ENCODE measurements around the gene AP5S1. TPM values are rescaled to one million over a fixed set of nuclear protein-coding genes. Genes with fewer than 3 reads are reported as not detected.

The AP5S1 gene
- total and polyA plus RNA-seq, 9 of the 15 experiments (the other 6 are each of a cell fraction or from before 2014, with no cell fraction given), result 2.6 to 8.8 (median 4.4) TPM

DNA sequence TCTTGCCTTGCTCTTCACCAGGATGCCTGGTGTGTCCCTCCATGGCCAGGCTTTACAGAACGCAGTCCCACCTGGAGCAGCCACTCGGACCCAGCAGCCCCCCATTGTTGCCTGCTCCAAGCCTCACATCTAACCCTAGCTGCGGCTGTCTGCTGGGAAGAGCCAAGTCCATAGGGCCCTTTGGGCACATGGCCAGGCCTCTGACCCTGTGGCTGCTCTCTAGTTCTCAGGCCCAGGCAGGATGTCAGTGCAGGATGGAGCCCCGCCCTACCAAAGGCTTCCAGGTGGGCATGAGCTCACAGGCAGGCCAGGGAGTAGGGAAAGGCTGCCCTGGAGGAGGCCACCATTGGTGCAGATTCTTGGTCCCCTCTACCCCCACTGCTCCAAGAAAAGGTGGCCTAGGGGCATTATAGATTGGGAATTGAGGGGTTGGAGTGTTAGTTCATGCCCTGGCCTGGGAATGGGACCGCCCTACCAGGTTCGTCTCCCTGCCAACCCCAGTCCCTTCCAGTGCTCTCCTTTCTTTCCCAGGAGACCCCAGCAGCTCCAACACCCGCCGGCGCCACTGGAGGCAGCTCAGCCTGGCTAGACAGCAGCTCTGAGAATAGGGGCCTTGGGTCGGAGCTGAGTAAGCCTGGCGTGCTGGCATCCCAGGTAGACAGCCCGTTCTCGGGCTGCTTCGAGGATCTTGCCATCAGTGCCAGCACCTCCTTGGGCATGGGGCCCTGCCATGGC, 45.0 kb downstream of the AP5S1 start:
- peaks cover 2% of the 10 kb centered on the region for H3K9me1 ChIP-seq (ENCODE audit: control insufficient read depth, insufficient read depth, low read length)

More for the DNA sequence above, 45.0 kb downstream of the AP5S1 start:
- in situ Hi-C loops (cut with MboI), result no loop called here
- Histone ChIP-seq H3K79me2 (ENCODE audit: control insufficient read depth, insufficient read depth, low read length) (no peaks in the 10 kb centered on the region), H3K36me3 (ENCODE audit: control insufficient read depth, insufficient read depth, low read length) (peaks cover 63% of the 10 kb centered on the region), H3K9ac (ENCODE audit: insufficient read depth in 1 of 2, low read depth in 2 of 2, low read length in 2 of 2) (peak overlapping the region in 1 of 2 experiments; percentile 26; a peak in 1 of 4 replicates), H3K4me1 (replicated peaks in 1 of 2; ENCODE audit: control insufficient read depth in 2 of 2, insufficient read depth in 2 of 2, low read length in 2 of 2) (peaks cover 0 to 3% of the 10 kb centered on the region in 2 experiments; a peak in 2 of 5 replicates), H2AFZ (ENCODE audit: low read depth, low read length) (no peak overlapping the region), H3K27me3 (ENCODE audit: control insufficient read depth in 2 of 2, insufficient read depth in 2 of 2, low read length in 2 of 2) (no peaks in the 10 kb centered on the region; a peak in 1 of 5 replicates), H4K20me1 (replicated peaks; ENCODE audit: control insufficient read depth, insufficient read depth, low read length) (no peaks in the 10 kb centered on the region), H3K4me3 (no peak overlapping the region), H3K4me2 (ENCODE audit: insufficient read depth, low read length) (no peak overlapping the region), H3K27ac (ENCODE audit: extremely low read depth, low read depth, low read length) (no peak overlapping the region), H3K9me3 (replicated peaks; ENCODE audit: control insufficient read depth, insufficient read depth, low read depth, low read length) (peaks cover 4% of the 10 kb centered on the region; the same call in 1 of the 2 replicates)
- WGBS (ENCODE audit: insufficient coverage, low coverage, missing lambda C conversion rate), result 89% methylated on average over 10 of the region's 14 CpGs
- ATAC-seq (no peak), FAIRE-seq (no peak), DNase-seq (ENCODE audit: extremely low read depth in 1 of 4, low spot score in 3 of 4) (no peak)
- intact Hi-C loops (cut with micrococcal nuclease), result no loop called here
- ChIA-PET POLR2A (no interaction called here), CTCF (ENCODE audit: low intra/inter-chr PET ratio) (no interaction called here)
- no TSS peak for BruUV-seq (replicated peaks)
- TF ChIP-seq RBFOX2 (IDR thresholded peaks at IDR 0.05; ENCODE audit: low read depth, low read length) (0 out of 2 replicates have a peak, but pooled peaks have one; percentile 6), ZNF184 (CRISPR knock-in tag; IDR thresholded peaks at IDR 0.05) (no peak), PPARD (CRISPR knock-in tag; IDR thresholded peaks at IDR 0.05) (no peak)
- TF ChIP-seq, protein P1, sequence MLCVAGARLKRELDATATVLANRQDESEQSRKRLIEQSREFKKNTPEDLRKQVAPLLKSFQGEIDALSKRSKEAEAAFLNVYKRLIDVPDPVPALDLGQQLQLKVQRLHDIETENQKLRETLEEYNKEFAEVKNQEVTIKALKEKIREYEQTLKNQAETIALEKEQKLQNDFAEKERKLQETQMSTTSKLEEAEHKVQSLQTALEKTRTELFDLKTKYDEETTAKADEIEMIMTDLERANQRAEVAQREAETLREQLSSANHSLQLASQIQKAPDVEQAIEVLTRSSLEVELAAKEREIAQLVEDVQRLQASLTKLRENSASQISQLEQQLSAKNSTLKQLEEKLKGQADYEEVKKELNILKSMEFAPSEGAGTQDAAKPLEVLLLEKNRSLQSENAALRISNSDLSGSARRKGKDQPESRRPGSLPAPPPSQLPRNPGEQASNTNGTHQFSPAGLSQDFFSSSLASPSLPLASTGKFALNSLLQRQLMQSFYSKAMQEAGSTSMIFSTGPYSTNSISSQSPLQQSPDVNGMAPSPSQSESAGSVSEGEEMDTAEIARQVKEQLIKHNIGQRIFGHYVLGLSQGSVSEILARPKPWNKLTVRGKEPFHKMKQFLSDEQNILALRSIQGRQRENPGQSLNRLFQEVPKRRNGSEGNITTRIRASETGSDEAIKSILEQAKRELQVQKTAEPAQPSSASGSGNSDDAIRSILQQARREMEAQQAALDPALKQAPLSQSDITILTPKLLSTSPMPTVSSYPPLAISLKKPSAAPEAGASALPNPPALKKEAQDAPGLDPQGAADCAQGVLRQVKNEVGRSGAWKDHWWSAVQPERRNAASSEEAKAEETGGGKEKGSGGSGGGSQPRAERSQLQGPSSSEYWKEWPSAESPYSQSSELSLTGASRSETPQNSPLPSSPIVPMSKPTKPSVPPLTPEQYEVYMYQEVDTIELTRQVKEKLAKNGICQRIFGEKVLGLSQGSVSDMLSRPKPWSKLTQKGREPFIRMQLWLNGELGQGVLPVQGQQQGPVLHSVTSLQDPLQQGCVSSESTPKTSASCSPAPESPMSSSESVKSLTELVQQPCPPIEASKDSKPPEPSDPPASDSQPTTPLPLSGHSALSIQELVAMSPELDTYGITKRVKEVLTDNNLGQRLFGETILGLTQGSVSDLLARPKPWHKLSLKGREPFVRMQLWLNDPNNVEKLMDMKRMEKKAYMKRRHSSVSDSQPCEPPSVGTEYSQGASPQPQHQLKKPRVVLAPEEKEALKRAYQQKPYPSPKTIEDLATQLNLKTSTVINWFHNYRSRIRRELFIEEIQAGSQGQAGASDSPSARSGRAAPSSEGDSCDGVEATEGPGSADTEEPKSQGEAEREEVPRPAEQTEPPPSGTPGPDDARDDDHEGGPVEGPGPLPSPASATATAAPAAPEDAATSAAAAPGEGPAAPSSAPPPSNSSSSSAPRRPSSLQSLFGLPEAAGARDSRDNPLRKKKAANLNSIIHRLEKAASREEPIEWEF (CRISPR knock-in tag; IDR thresholded peaks at IDR 0.05), result no peak

Measured in K562 (cell line).